Keratinocyte (primary cell): ENCODE measurements around the gene BBLN.

Experiments
- CTCF ChIP-seq, 3 experiments: IDR thresholded peaks in 1 of 3; conservative IDR thresholded peaks in 1 of 3; optimal IDR thresholded peaks in 1 of 3; 2 replicates in 2 of 3; 3 replicates in 1 of 3; pipeline versions ENCODE3 to v1.5.1; 2011; ENCODE audit warnings: low read length in 3 of 3, mild to moderate bottlenecking in 3 of 3, moderate library complexity in 2 of 3, control low read depth in 1 of 3, inconsistent platforms in 1 of 3; ENCODE audit not compliant: insufficient read depth in 2 of 3; ENCODE audit errors: extremely low read depth in 1 of 3
- EZH2 ChIP-seq: IDR thresholded peaks from one replicate; pipeline ENCODE4 v1.6.1; 2012; ENCODE audit warnings: inconsistent platforms, mild to moderate bottlenecking, low read length, moderate library complexity

- TF ChIP-seq CTCF (optimal IDR thresholded peaks at IDR 0.05 in 1 of 3, IDR thresholded peaks at IDR 0.05 in 1 of 3, conservative IDR thresholded peaks at IDR 0.05 in 1 of 3; ENCODE audit: extremely low read depth in 1 of 3, insufficient read depth in 2 of 3, low read length in 3 of 3) (peak; percentile 100), EZH2 (no peak)
These were observed 42.2 kb upstream of the BBLN start for GRCh38 chr9:128117613-128118471.
